HCT116 (cell line): Measurements from ENCODE around the gene TEAD1.

ENCODE experiments used
- CBX3 ChIP-seq: IDR thresholded peaks from 2 replicates; pipeline ENCODE4 v1.6.1; 2012; ENCODE audit warnings: low read depth
- CEBPB ChIP-seq: IDR thresholded peaks from 2 replicates; pipeline ENCODE4 v1.6.1; 2012; ENCODE audit warnings: low read depth
- ELF1 ChIP-seq: IDR thresholded peaks from 2 replicates; pipeline ENCODE4 v1.6.1; 2012; ENCODE audit warnings: low read depth, borderline replicate concordance
- EZH2 ChIP-seq: fragments of 200-600 bp; sonication (generic); IDR thresholded peaks from 2 replicates; pipeline ENCODE4 v1.6.1; 2017; ENCODE audit warnings: antibody characterized with exemption, mixed run types
- EZH2phosphoT487 ChIP-seq: fragments of 200-600 bp; IDR thresholded peaks from 2 replicates; pipeline ENCODE4 v1.6.1; 2018; ENCODE audit warnings: antibody characterized with exemption, borderline replicate concordance
- POLR2A ChIP-seq: IDR thresholded peaks from 2 replicates; pipeline ENCODE4 v1.7.0; 2011; ENCODE audit warnings: borderline replicate concordance; ENCODE audit not compliant: insufficient read depth, insufficient read length; ENCODE audit errors: extremely low read depth
- POLR2AphosphoS5 ChIP-seq: IDR thresholded peaks from 2 replicates; pipeline ENCODE4 v1.6.1; 2011; ENCODE audit warnings: mild to moderate bottlenecking, low read depth, low read length, moderate library complexity
- SIN3A ChIP-seq: IDR thresholded peaks from 2 replicates; pipeline ENCODE4 v1.6.1; 2012; ENCODE audit warnings: low read depth
- SP1 ChIP-seq: IDR thresholded peaks from 2 replicates; pipeline ENCODE4 v1.6.1; 2012; ENCODE audit warnings: low read depth
- YY1 ChIP-seq: IDR thresholded peaks from 2 replicates; pipeline ENCODE4 v1.6.1; 2011; ENCODE audit warnings: low read length, low read depth, moderate library complexity, mild to moderate bottlenecking; ENCODE audit not compliant: insufficient replicate concordance; ENCODE audit errors: extremely low read depth
- ZFX ChIP-seq: fragments of 450-650 bp; IDR thresholded peaks from 2 replicates; pipeline ENCODE4 v1.6.1; 2017
- ZNF274 ChIP-seq: fragments of 200-500 bp; sonication (Bioruptor generic); IDR thresholded peaks from 2 replicates; pipeline ENCODE4 v1.6.1; 2014; ENCODE audit warnings: mild to moderate bottlenecking, low read depth, low read length, inconsistent platforms
- TF ChIP-seq, protein P1 (sequence below), 3 experiments: fragments of 200-600 bp in 1 of 3; sonication (generic) in 1 of 3; IDR thresholded peaks in 2 of 3; conservative IDR thresholded peaks in 1 of 3; 2 replicates each; pipeline ENCODE4 v1.5.1; 2012 to 2017; ENCODE audit warnings: low read depth in 2 of 3, low read length in 2 of 3, antibody characterized with exemption in 1 of 3, borderline replicate concordance in 1 of 3, control low read depth in 1 of 3, mild to moderate bottlenecking in 1 of 3, mixed read lengths in 1 of 3, mixed run types in 1 of 3, moderate library complexity in 1 of 3; ENCODE audit not compliant: insufficient read depth in 1 of 3
- TF ChIP-seq, protein P2 (sequence below): IDR thresholded peaks from 2 replicates; pipeline ENCODE4 v1.6.1; 2012; ENCODE audit warnings: low read depth

DNA sequence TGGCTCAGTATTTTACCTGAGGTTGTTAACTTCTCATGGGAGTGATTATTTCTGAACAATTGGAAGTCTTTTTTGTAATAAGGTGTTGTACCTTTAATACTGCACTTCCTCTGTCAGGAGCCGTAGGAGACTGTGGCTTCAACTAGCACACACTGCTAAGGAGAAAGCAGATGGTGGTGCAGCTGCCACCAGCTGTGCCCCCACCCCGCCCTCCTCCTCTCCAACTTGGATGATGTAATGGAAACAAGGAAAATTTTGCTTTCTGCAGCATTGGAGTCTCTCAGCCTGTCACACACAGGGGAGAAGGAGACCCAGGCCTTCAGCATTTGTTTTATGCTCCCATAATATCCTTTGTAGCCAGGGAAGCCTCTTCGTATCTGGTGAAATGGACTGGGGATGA, 91.2 kb downstream of the TEAD1 start:
- TF ChIP-seq, protein P1, sequence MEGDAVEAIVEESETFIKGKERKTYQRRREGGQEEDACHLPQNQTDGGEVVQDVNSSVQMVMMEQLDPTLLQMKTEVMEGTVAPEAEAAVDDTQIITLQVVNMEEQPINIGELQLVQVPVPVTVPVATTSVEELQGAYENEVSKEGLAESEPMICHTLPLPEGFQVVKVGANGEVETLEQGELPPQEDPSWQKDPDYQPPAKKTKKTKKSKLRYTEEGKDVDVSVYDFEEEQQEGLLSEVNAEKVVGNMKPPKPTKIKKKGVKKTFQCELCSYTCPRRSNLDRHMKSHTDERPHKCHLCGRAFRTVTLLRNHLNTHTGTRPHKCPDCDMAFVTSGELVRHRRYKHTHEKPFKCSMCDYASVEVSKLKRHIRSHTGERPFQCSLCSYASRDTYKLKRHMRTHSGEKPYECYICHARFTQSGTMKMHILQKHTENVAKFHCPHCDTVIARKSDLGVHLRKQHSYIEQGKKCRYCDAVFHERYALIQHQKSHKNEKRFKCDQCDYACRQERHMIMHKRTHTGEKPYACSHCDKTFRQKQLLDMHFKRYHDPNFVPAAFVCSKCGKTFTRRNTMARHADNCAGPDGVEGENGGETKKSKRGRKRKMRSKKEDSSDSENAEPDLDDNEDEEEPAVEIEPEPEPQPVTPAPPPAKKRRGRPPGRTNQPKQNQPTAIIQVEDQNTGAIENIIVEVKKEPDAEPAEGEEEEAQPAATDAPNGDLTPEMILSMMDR (IDR thresholded peaks at IDR 0.05 in 2 of 3, conservative IDR thresholded peaks at IDR 0.05 in 1 of 3; ENCODE audit: borderline replicate concordance in 1 of 3, insufficient read depth in 1 of 3, low read depth in 2 of 3, low read length in 2 of 3), result no peak
- no peak for TF ChIP-seq SIN3A
- TF ChIP-seq POLR2A, result no peak
- TF ChIP-seq CEBPB, result no peak
- no peak for TF ChIP-seq CBX3
- no peak for TF ChIP-seq ZNF274
- TF ChIP-seq YY1, result no peak
- no peak for TF ChIP-seq EZH2
- no peak for TF ChIP-seq EZH2phosphoT487
- no peak for TF ChIP-seq SP1
- no peak for TF ChIP-seq POLR2AphosphoS5
- no peak for TF ChIP-seq ELF1
- TF ChIP-seq ZFX, result no peak
- TF ChIP-seq, protein P2, sequence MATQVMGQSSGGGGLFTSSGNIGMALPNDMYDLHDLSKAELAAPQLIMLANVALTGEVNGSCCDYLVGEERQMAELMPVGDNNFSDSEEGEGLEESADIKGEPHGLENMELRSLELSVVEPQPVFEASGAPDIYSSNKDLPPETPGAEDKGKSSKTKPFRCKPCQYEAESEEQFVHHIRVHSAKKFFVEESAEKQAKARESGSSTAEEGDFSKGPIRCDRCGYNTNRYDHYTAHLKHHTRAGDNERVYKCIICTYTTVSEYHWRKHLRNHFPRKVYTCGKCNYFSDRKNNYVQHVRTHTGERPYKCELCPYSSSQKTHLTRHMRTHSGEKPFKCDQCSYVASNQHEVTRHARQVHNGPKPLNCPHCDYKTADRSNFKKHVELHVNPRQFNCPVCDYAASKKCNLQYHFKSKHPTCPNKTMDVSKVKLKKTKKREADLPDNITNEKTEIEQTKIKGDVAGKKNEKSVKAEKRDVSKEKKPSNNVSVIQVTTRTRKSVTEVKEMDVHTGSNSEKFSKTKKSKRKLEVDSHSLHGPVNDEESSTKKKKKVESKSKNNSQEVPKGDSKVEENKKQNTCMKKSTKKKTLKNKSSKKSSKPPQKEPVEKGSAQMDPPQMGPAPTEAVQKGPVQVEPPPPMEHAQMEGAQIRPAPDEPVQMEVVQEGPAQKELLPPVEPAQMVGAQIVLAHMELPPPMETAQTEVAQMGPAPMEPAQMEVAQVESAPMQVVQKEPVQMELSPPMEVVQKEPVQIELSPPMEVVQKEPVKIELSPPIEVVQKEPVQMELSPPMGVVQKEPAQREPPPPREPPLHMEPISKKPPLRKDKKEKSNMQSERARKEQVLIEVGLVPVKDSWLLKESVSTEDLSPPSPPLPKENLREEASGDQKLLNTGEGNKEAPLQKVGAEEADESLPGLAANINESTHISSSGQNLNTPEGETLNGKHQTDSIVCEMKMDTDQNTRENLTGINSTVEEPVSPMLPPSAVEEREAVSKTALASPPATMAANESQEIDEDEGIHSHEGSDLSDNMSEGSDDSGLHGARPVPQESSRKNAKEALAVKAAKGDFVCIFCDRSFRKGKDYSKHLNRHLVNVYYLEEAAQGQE, result no peak
